PC-3 (cell line): ENCODE data around the gene TIAM1.

Experiments
- EZH2 ChIP-seq: fragments of 300-600 bp; sonication (generic); IDR thresholded peaks from one replicate; pipeline ENCODE4 v1.6.1; 2017; ENCODE audit warnings: antibody characterized with exemption, mild to moderate bottlenecking, low read length; ENCODE audit not compliant: unreplicated experiment
- EZH2phosphoT487 ChIP-seq: fragments of 300-600 bp; sonication (generic); IDR thresholded peaks from 2 replicates; pipeline ENCODE4 v1.6.1; 2018; ENCODE audit warnings: mild to moderate bottlenecking, antibody characterized with exemption, low read length, borderline replicate concordance
- TF ChIP-seq, protein P1 (sequence below): fragments of 300-600 bp; sonication (generic); conservative IDR thresholded peaks from 2 replicates; pipeline ENCODE4 v1.5.1; 2017; ENCODE audit warnings: antibody characterized with exemption, low read depth, mild to moderate bottlenecking, low read length

DNA sequence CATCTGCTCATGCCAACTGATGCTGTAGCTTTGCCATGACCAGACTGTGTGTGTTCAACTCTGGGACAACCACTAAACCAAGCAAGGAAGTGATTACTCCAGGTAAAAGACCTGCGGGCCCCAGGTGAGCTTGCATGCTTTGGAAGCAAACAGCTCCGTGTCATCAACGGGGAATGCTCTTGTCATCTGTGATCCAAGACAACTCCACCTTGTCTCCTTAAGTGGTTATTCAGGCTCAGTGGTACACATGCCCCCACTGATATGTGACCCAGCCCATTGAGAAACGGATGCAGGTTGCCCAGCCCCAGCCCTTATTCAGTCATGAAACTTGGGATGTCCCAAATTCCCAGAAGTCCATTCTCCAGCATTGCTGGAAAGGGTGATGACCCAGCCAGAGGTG is 89.0 kb downstream of the TIAM1 start:
- TF ChIP-seq, protein P1, sequence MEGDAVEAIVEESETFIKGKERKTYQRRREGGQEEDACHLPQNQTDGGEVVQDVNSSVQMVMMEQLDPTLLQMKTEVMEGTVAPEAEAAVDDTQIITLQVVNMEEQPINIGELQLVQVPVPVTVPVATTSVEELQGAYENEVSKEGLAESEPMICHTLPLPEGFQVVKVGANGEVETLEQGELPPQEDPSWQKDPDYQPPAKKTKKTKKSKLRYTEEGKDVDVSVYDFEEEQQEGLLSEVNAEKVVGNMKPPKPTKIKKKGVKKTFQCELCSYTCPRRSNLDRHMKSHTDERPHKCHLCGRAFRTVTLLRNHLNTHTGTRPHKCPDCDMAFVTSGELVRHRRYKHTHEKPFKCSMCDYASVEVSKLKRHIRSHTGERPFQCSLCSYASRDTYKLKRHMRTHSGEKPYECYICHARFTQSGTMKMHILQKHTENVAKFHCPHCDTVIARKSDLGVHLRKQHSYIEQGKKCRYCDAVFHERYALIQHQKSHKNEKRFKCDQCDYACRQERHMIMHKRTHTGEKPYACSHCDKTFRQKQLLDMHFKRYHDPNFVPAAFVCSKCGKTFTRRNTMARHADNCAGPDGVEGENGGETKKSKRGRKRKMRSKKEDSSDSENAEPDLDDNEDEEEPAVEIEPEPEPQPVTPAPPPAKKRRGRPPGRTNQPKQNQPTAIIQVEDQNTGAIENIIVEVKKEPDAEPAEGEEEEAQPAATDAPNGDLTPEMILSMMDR = no peak
- no peak for TF ChIP-seq EZH2
- no peak for TF ChIP-seq EZH2phosphoT487
